D721Med (cell line): Measurements from ENCODE around the gene CRTAC1.

Experiments
- DNase-seq: peaks from one replicate; pipeline ENCODE4 v3.0.0; 2011; ENCODE audit warnings: low spot score; ENCODE audit not compliant: insufficient read length
- FAIRE-seq: peaks from 2 replicates; lab custom pipeline; 2011; peaks lifted over from hg19 to GRCh38; lab: Jason Lieb, UNC
- CTCF ChIP-seq: IDR thresholded peaks from 2 replicates; pipeline ENCODE4 v1.5.1; 2012; ENCODE audit warnings: mild to moderate bottlenecking, control low read depth; ENCODE audit not compliant: insufficient read depth; ENCODE audit errors: missing control alignments

The CRTAC1 gene

GRCh38 chr10:97903128-97904017 lies 127.0 kb downstream of the CRTAC1 start:
- FAIRE-seq (no peak), DNase-seq (no peak)
- TF ChIP-seq CTCF: no peak

- FAIRE-seq (no peak), DNase-seq (no peak)
- no peak for TF ChIP-seq CTCF
Measured at GRCh38 chr10:97901381-97901780, 129.0 kb downstream of the CRTAC1 start.

- FAIRE-seq: no peak
- DNase-seq: no peak
- no peak for TF ChIP-seq CTCF
Measured at GRCh38 chr10:97898429-97898828, 132.0 kb downstream of the CRTAC1 start.

- FAIRE-seq (no peak), DNase-seq (no peak)
- no peak for TF ChIP-seq CTCF
Measured at GRCh38 chr10:97896756-97897358, 133.6 kb downstream of the CRTAC1 start.

GRCh38 chr10:97895915-97896314 lies 134.5 kb downstream of the CRTAC1 start:
- DNase-seq (no peak), FAIRE-seq (no peak)

GRCh38 chr10:97895084-97895483 lies 135.3 kb downstream of the CRTAC1 start:
- DNase-seq (no peak), FAIRE-seq (no peak)
- no peak for TF ChIP-seq CTCF

More at GRCh38 chr10:97895915-97896314, 134.5 kb downstream of the CRTAC1 start:
- no peak for TF ChIP-seq CTCF

- DNase-seq: no peak
Measured at GRCh38 chr10:97894092-97894491, 136.3 kb downstream of the CRTAC1 start.

More at GRCh38 chr10:97894092-97894491, 136.3 kb downstream of the CRTAC1 start:
- TF ChIP-seq CTCF: no peak
- FAIRE-seq: no peak
